CD4-positive, alpha-beta T cell treated with Interleukin-1 beta for 1 hour (primary cell): ENCODE measurements around the gene TNF.
A peak's percentile ranks its signal among the peaks of the same experiment; 100 is the strongest.

ENCODE experiments used
- DNase-seq, 2 donors: peaks; one replicate each; pipeline ENCODE4 v3.0.0-alpha.2; 2020 to 2022

The TNF gene

GRCh38 chr6:31573239-31574105 lies 1.9 kb upstream of the TNF start:
- no peak for DNase-seq

- no peak for DNase-seq
These were observed 981 bp upstream of the TNF start for GRCh38 chr6:31574106-31575061.

- DNase-seq: no peak
These were observed 754 bp downstream of the TNF start for GRCh38 chr6:31575952-31576685.

GRCh38 chr6:31576897-31577578 lies 1.7 kb downstream of the TNF start:
- DNase-seq: peak; percentile 51 to 67

- no peak for DNase-seq
These were observed 2.2 kb downstream of the TNF start for GRCh38 chr6:31577579-31577966.

- DNase-seq: peak in 1 of 2 donors; percentile 36
These were observed 3.1 kb downstream of the TNF start for GRCh38 chr6:31578184-31579118.

- no peak for DNase-seq
These were observed 3.7 kb downstream of the TNF start for GRCh38 chr6:31579119-31579505.

- peak in 1 of 2 donors; percentile 39 for DNase-seq
These were observed 4.4 kb downstream of the TNF start for GRCh38 chr6:31579546-31580437.

- no peak for DNase-seq
These were observed 5.0 kb downstream of the TNF start for GRCh38 chr6:31580438-31580740.

GRCh38 chr6:31580807-31581433 lies 5.6 kb downstream of the TNF start:
- DNase-seq: peak; percentile 88 to 89

- no peak for DNase-seq
These were observed 6.3 kb downstream of the TNF start for GRCh38 chr6:31581434-31582229.

GRCh38 chr6:31582230-31582643 lies 6.9 kb downstream of the TNF start, which contains the start of gene LTB:
Gene LTB, minus strand, starts transcription at chr6:31582424. Its CDS starts 7 bp downstream, at chr6:31582417.
- peak; percentile 82 to 83 for DNase-seq

- peak; percentile 63 to 70 for DNase-seq
These were observed 10.1 kb downstream of the TNF start for GRCh38 chr6:31585491-31585890.

- peak in 1 of 2 donors; percentile 30 for DNase-seq
These were observed 10.6 kb downstream of the TNF start, which contains the start of gene LST1 for GRCh38 chr6:31586008-31586407. Gene LST1, plus strand, starts transcription at chr6:31586277. Its CDS starts 1,023 bp downstream, at chr6:31587300.

- peak; percentile 54 to 57 for DNase-seq
These were observed 11.4 kb downstream of the TNF start for GRCh38 chr6:31586599-31587281.

- DNase-seq: no peak
These were observed 12.7 kb downstream of the TNF start for GRCh38 chr6:31587791-31588777.
